Type B pancreatic cell (in vitro differentiated cells): Measurements from ENCODE around the gene USP49. TPM values are rescaled to one million over a fixed set of nuclear protein-coding genes. Genes with fewer than 3 reads are reported as not detected.

Experiments used
- DNase-seq: peaks from one replicate; pipeline ENCODE4 v3.0.0; 2021; ENCODE audit warnings: mixed read lengths; ENCODE audit not compliant: unreplicated experiment; ENCODE audit errors: extremely low spot score
- H3K27ac Mint-ChIP-seq: 2 replicates; pipeline ENCODE4 v1.8.0; 2021; ENCODE audit warnings: mild to moderate bottlenecking, mixed read lengths
- H3K27me3 Mint-ChIP-seq: 2 replicates; pipeline ENCODE4 v1.8.0; 2021; ENCODE audit warnings: mixed read lengths
- H3K36me3 Mint-ChIP-seq: 2 replicates; pipeline ENCODE4 v1.8.0; 2021; ENCODE audit warnings: mixed read lengths
- H3K4me1 Mint-ChIP-seq: one replicate; pipeline ENCODE4 v1.8.0; 2021; ENCODE audit warnings: mixed read lengths; ENCODE audit not compliant: unreplicated experiment
- H3K4me3 Mint-ChIP-seq: 2 replicates; pipeline ENCODE4 v1.8.0; 2021; ENCODE audit warnings: mild to moderate bottlenecking, mixed read lengths
- H3K9me3 Mint-ChIP-seq: 2 replicates; pipeline ENCODE4 v1.8.0; 2021; ENCODE audit warnings: mixed read lengths
- CTCF ChIP-seq: fragments of 200-600 bp; sonication (generic); conservative IDR thresholded peaks from 2 replicates; pipeline ENCODE4 v1.5.0; 2021; ENCODE audit warnings: antibody characterized with exemption, mild to moderate bottlenecking
- total RNA-seq: library from RNA; stranded (reverse); gene quantifications from 2 replicates; pipeline ENCODE4 v1.2.1, GENCODE V29; 2021; ENCODE audit warnings: low replicate concordance

USP49 gene
- total RNA-seq, 1 donor from 2014 or later = 13.2 TPM

GRCh38 chr6:41940759-41941279, 45.6 kb upstream of the USP49 start:
- Mint-ChIP-seq H3K4me1 (peaks cover 28% of the 10 kb centered on the region), H3K27me3 (no peaks in the 10 kb centered on the region), H3K36me3 (peaks cover 4% of the 10 kb centered on the region), H3K4me3 (peak overlapping the region; percentile 98), H3K27ac (peak overlapping the region; percentile 97), H3K9me3 (no peaks in the 10 kb centered on the region)
- TF ChIP-seq CTCF = peak; percentile 14
- DNase-seq = no peak

- H3K9me3 Mint-ChIP-seq = no peaks in the 10 kb centered on the region
- peaks cover 28% of the 10 kb centered on the region for H3K4me1 Mint-ChIP-seq
- no peak for TF ChIP-seq CTCF
- peak overlapping the region; percentile 97 for H3K27ac Mint-ChIP-seq
- peak; percentile 71 for DNase-seq
- H3K36me3 Mint-ChIP-seq = peaks cover 4% of the 10 kb centered on the region
- H3K4me3 Mint-ChIP-seq = peak overlapping the region; percentile 98
- H3K27me3 Mint-ChIP-seq = no peaks in the 10 kb centered on the region
Measured at GRCh38 chr6:41939848-41940758, 44.9 kb upstream of the USP49 start.

DNA sequence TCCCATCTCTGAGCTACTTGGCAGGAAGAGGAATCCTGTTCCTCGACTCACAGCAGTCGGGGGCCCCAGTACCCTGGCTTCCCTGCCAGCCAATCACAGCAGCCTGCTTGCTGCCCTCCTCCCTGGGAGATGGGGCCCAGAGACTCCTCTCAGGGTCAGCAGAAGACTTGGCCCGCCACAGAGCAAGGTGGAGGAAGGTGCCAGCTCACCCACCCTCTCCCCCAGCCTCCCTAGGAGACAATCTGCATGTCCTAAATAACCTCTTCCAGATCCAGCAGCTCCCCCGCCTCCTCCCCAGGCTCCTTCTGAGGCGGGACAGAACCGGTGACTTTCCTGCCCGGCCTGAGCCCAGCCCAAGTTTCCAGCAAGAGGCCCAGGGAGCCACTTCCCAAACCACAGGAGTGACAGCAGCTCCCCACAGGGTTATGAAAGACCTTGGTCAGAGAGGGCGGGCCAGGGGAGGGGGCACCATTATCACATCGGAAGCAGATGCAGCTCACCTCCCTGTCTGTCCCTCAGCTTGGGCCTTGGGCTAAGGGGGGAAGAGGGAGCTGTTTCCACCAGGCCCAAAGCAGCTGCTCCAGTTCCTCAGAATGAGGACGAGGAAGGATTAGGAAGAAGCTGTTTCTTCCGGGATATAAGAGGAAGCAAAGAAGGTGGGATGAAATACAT, 44.1 kb upstream of the USP49 start:
- Mint-ChIP-seq H3K9me3 (no peaks in the 10 kb centered on the region), H3K27ac (peak overlapping the region; percentile 97), H3K36me3 (peaks cover 11% of the 10 kb centered on the region), H3K4me1 (peaks cover 28% of the 10 kb centered on the region), H3K4me3 (peak overlapping the region; percentile 98), H3K27me3 (no peaks in the 10 kb centered on the region)
- no peak for DNase-seq
- no peak for TF ChIP-seq CTCF

DNA sequence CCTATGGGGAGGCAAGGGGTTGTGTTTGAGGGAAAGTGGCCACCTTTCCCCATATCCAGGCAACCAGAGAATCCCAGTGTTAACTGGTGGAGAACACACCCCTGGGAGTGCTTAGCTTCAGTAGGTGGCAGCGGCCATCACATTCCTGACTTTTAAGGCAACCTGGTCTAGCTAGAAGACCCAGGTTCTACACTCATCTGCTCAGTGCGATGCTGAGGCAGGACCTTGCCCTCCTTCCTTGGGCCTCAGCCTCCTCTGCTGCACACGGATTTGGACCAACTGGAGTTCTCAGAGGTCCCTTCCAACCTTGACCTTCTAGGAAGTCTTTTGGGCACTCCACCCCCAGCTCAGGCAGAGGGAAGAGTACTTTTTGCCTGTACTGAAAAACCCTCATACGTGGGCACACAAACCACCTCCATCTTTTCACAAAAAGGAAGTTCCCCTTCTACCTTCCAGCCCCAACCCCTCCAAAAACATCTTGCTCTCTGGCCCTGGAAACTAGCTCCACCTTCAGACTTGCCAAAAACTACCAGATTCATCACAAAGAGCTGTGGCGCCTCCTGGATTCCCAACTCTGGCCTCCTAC, 43.5 kb upstream of the USP49 start:
- TF ChIP-seq CTCF = no peak
- Mint-ChIP-seq H3K4me1 (peaks cover 28% of the 10 kb centered on the region), H3K27me3 (no peaks in the 10 kb centered on the region), H3K36me3 (peaks cover 13% of the 10 kb centered on the region), H3K9me3 (no peaks in the 10 kb centered on the region), H3K4me3 (peak overlapping the region; percentile 98), H3K27ac (peak overlapping the region; percentile 97)
- no peak for DNase-seq

- Mint-ChIP-seq H3K4me1 (peaks cover 28% of the 10 kb centered on the region), H3K27ac (peak overlapping the region; percentile 97), H3K4me3 (peak overlapping the region; percentile 98), H3K9me3 (no peaks in the 10 kb centered on the region), H3K27me3 (no peaks in the 10 kb centered on the region), H3K36me3 (peaks cover 14% of the 10 kb centered on the region)
- TF ChIP-seq CTCF = no peak
- DNase-seq = no peak
Measured at GRCh38 chr6:41937861-41938574, 42.8 kb upstream of the USP49 start.
